Kidney epithelial cell (primary cell): Measurements from ENCODE around the gene GNG7. TPM values are rescaled to one million over a fixed set of nuclear protein-coding genes. Genes with fewer than 3 reads are reported as not detected.
"Not testable (repeated sequence)": the region's sequence is repeated elsewhere in the genome, so short reads cannot be mapped to it uniquely, and the experiment has no call there.

Experiments
- DNase-seq: peaks from one replicate; pipeline ENCODE4 v3.0.0-alpha.2; 2010; ENCODE audit warnings: low read depth
- H3K27me3 ChIP-seq: 2 replicates; pipeline ENCODE4 v1.6.0; 2011; ENCODE audit warnings: low read length; ENCODE audit not compliant: control insufficient read depth, insufficient read depth
- H3K36me3 ChIP-seq: 2 replicates; pipeline ENCODE4 v1.5.1; 2011; ENCODE audit warnings: low read length; ENCODE audit not compliant: control insufficient read depth, insufficient read depth
- H3K4me3 ChIP-seq: 2 replicates; pipeline ENCODE4 v1.5.1; 2011; ENCODE audit warnings: low read depth, mild to moderate bottlenecking, control low read depth, low read length
- total RNA-seq: library from RNA; depleted of rRNA; stranded (reverse); fragments of >200 nt; gene quantifications from 2 replicates; pipeline ENCODE4 v1.2.3, GENCODE V29; 2015
- TF ChIP-seq, protein P1 (sequence below): IDR thresholded peaks from 2 replicates; pipeline ENCODE4 v1.5.1; 2011; ENCODE audit warnings: mild to moderate bottlenecking, moderate library complexity, low read length, control low read depth, inconsistent platforms; ENCODE audit not compliant: insufficient read depth, poor library complexity, severe bottlenecking

The GNG7 gene
- total RNA-seq, 1 donor from 2014 or later: 0.33 TPM

DNA sequence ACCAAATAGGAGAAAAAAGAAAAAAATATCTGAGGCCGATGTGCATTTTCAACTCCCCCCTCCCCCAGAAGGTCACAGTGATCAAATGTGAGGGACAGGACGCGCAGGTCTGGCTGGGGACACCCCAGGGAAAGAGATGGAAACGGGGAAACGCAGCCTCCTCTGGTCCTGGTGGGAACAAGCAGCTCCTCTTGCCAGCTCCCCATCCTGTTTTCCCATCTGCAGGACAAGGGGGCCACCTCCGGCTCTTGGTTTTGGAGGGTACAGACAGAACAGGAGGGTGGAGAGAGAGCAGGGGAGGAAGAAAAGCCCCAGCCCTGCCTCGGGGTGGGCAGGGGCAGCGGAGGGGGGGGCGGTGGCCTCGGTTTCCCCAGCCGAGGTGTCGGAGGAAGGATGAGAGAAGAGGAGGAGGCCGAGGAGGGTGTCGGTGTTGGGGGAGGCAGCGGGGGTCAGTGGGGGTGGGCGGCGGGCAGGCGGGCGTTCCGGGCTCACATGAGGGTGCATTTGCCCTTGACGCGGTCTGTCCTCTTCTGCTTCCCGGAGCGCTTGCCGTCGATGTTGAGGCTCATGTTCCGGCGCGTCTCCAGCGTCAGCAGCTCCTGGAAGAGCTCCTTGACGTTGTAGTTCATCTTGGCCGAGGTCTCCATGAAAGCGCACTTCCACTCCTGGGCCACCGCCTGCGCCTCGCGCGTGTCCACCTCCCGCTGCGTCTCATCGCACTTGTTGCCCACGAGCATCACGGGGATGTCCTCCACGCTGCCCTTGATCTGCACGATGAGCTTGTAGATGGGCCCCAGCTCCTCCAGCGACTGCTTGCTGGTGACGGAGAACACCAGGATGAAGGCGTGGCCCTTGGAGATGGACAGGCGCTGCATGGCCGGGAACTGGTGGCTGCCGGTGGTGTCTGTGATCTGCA, 14.5 kb upstream of the GNG7 start:
- H3K27me3 ChIP-seq: peaks cover 20% of the 10 kb centered on the region
- no peaks in the 10 kb centered on the region for H3K36me3 ChIP-seq
- no peak overlapping the region for H3K4me3 ChIP-seq
- no peak for DNase-seq
- TF ChIP-seq, protein P1, sequence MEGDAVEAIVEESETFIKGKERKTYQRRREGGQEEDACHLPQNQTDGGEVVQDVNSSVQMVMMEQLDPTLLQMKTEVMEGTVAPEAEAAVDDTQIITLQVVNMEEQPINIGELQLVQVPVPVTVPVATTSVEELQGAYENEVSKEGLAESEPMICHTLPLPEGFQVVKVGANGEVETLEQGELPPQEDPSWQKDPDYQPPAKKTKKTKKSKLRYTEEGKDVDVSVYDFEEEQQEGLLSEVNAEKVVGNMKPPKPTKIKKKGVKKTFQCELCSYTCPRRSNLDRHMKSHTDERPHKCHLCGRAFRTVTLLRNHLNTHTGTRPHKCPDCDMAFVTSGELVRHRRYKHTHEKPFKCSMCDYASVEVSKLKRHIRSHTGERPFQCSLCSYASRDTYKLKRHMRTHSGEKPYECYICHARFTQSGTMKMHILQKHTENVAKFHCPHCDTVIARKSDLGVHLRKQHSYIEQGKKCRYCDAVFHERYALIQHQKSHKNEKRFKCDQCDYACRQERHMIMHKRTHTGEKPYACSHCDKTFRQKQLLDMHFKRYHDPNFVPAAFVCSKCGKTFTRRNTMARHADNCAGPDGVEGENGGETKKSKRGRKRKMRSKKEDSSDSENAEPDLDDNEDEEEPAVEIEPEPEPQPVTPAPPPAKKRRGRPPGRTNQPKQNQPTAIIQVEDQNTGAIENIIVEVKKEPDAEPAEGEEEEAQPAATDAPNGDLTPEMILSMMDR: no peak

- no peaks in the 10 kb centered on the region for H3K36me3 ChIP-seq
- peaks cover 14% of the 10 kb centered on the region for H3K27me3 ChIP-seq
- DNase-seq: no peak
- no peak overlapping the region for H3K4me3 ChIP-seq
- TF ChIP-seq, protein P1: no peak
These were observed 13.8 kb upstream of the GNG7 start for GRCh38 chr19:2716275-2716650.

GRCh38 chr19:2715470-2716274, 13.2 kb upstream of the GNG7 start:
- DNase-seq: no peak
- peaks cover 13% of the 10 kb centered on the region for H3K27me3 ChIP-seq
- no peak overlapping the region for H3K4me3 ChIP-seq
- H3K36me3 ChIP-seq: no peaks in the 10 kb centered on the region
- TF ChIP-seq, protein P1: no peak

DNA sequence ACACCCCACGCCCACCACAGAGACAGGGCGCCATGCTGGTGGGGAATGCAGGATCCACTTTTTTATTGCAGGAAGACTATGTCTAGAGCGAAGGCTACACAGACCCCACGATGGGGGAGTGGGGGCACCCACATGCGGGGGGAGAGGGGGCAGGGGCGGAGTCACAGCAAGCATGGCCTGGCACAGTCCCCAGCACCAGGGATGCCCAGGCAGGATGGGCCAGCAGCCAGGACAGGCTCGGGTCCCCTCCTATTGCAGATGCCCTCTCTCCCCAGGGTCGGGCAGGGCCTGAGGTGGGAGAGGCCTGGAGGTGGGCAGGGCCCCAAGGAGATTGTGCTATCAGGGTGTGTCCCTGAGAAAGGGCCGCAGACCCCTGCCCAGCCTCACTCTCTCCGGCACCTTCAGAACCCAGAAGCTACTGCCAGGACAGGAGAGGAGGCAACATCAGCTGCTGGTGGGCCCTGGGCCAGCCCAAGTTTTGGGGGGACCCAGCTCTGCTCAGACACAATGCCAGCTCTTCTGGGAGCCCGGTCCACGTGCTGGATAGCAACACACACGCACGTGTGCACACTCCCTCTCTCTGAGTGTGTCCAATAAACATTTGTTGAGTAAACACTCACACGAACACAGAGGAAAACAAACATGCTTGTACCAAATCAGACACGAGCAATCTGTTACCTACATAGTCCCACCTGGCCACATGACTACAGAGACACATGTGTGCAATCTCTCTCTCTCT, 12.2 kb upstream of the GNG7 start:
- Histone ChIP-seq H3K27me3 (peaks cover 3% of the 10 kb centered on the region), H3K4me3 (no peak overlapping the region), H3K36me3 (no peaks in the 10 kb centered on the region)
- TF ChIP-seq, protein P1: no peak
- DNase-seq: no peak

GRCh38 chr19:2714102-2714501, 11.6 kb upstream of the GNG7 start:
- not testable (repeated sequence) for DNase-seq, H3K4me3 ChIP-seq, H3K36me3 ChIP-seq, H3K27me3 ChIP-seq

DNA sequence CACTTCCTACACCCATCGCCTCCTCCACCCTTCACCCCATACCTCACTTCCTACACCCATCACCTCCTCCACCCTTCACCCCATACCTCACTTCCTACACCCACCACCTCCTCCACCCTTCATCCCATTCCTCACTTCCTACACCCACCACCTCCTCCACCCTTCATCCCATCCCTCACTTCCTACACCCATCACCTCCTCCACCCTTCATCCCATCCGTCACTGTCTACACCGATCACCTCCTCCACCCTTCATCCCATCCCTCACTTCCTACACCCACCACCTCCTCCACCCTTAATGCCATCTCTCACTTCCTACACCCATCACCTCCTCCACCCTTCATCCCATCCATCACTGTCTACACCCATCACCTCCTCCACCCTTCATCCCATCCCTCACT, 10.7 kb upstream of the GNG7 start:
- DNase-seq: not testable (repeated sequence)

More for the DNA sequence above, 10.7 kb upstream of the GNG7 start:
- H3K36me3 ChIP-seq, H3K27me3 ChIP-seq, H3K4me3 ChIP-seq: not testable (repeated sequence)
